Sigmoid colon (tissue), 4 donors: Measurements from ENCODE around the gene FAM83B.

ENCODE experiments used
- CTCF ChIP-seq, 4 experiments: fragments of 450-650 bp in 3 of 4; fragments of 200-600 bp in 1 of 4; IDR thresholded peaks; one replicate each; pipeline ENCODE4 v1.5.1; 2016 to 2019; ENCODE audit warnings: antibody characterized with exemption in 4 of 4, mild to moderate bottlenecking in 3 of 4, moderate library complexity in 2 of 4
- POLR2AphosphoS5 ChIP-seq, 4 donors: sonication (generic); formaldehyde crosslinking; IDR thresholded peaks; one replicate each; pipeline ENCODE4 v1.6.1; 2017; ENCODE audit warnings: antibody characterized with exemption in 4 of 4

GRCh38 chr6:54847799-54848597, 1.4 kb downstream of the FAM83B start:
- TF ChIP-seq POLR2AphosphoS5 (IDR thresholded peaks at IDR 0.05) (no peak), CTCF (IDR thresholded peaks at IDR 0.05) (no peak)
